Measurements from ENCODE around the gene LANCL2. TPM values are rescaled to one million over a fixed set of nuclear protein-coding genes. Genes with fewer than 3 reads are reported as not detected.

The LANCL2 gene
- total and polyA plus RNA-seq, 2 experiments from 2014 or later = 7.3 to 10.7 TPM

GRCh38 chr7:55325371-55325792 is 39.8 kb upstream of the LANCL2 start:
- Mint-ChIP-seq H3K4me3 (no peak overlapping the region), H3K36me3 (ENCODE audit: low read depth) (no peaks in the 10 kb centered on the region), H3K4me1 (no peaks in the 10 kb centered on the region), H3K9me3 (peaks cover 8% of the 10 kb centered on the region; the same call in 2 of the 3 replicates), H3K27ac (no peak overlapping the region), H3K27me3 (ENCODE audit: insufficient read depth, low read depth, poor library complexity) (no peaks in the 10 kb centered on the region)
- no peak for DNase-seq (ENCODE audit: low spot score)
- no peak overlapping the region for H3K4me2 ChIP-seq
- no peaks in the 10 kb centered on the region; the same call in 1 of the 2 replicates for H3K9me2 ChIP-seq (ENCODE audit: insufficient read depth)
- H3K27me3 ChIP-seq (ENCODE audit: insufficient read depth) = no peaks in the 10 kb centered on the region
- 0 out of 2 replicates have a peak overlapping the region, but pooled peaks have one; percentile 5 for H2AFZ ChIP-seq
- no peak for ATAC-seq
- TF ChIP-seq ZNF331 (CRISPR knock-in tag; IDR thresholded peaks at IDR 0.05; ENCODE audit: low read depth) = no peak
- no peak for TF ChIP-seq CTCF (conservative IDR thresholded peaks at IDR 0.05; ENCODE audit: low read depth in 2 of 2)
- TF ChIP-seq EZH2phosphoT487 (IDR thresholded peaks at IDR 0.05; ENCODE audit: unreplicated experiment) = no peak
- no peak for TF ChIP-seq NANOG (IDR thresholded peaks at IDR 0.05; ENCODE audit: borderline replicate concordance)
- TF ChIP-seq ZNF462 (CRISPR knock-in tag; IDR thresholded peaks at IDR 0.05) = no peak
- no peaks in the 10 kb centered on the region for H4K20me1 ChIP-seq (replicated peaks; ENCODE audit: insufficient read depth)
- no peaks in the 10 kb centered on the region for H3K4me1 ChIP-seq (ENCODE audit: insufficient read depth)
- H3F3A ChIP-seq (replicated peaks; ENCODE audit: low read depth) = no peaks in the 10 kb centered on the region
- H3K79me2 ChIP-seq (replicated peaks; ENCODE audit: insufficient read depth) = no peaks in the 10 kb centered on the region
- H3K27ac ChIP-seq (ENCODE audit: low read depth) = no peak overlapping the region
- no peak overlapping the region for H3K4me3 ChIP-seq
- H3K36me3 ChIP-seq (ENCODE audit: insufficient read depth) = no peaks in the 10 kb centered on the region

Data from GM23338 (cell line).